Measurements from ENCODE around the gene SLC44A5.

GRCh38 chr1:75292013-75292412, 318.9 kb downstream of the SLC44A5 start:
- no peak for TF ChIP-seq CTCF (IDR thresholded peaks at IDR 0.05)
- TF ChIP-seq POLR2AphosphoS5 (IDR thresholded peaks at IDR 0.05): no peak
- TF ChIP-seq POLR2A (IDR thresholded peaks at IDR 0.05): no peak
- no peak for TF ChIP-seq EP300 (IDR thresholded peaks at IDR 0.05)

Measured in suprapubic skin (tissue), 4 donors.